GM13976 (cell line): ENCODE measurements around the gene GSKIP.

Experiments used
- DNase-seq: peaks from one replicate; pipeline ENCODE4 v3.0.0; 2012; ENCODE audit warnings: low spot score
- CTCF ChIP-seq: IDR thresholded peaks from 2 replicates; pipeline ENCODE4 v1.5.1; 2012; ENCODE audit warnings: borderline replicate concordance, mild to moderate bottlenecking; ENCODE audit not compliant: insufficient read depth; ENCODE audit errors: extremely low read depth, missing control alignments, control extremely low read depth
- in situ Hi-C: fragments of 300-500 bp; cut with MboI; formaldehyde crosslinking; loops from one replicate; pipeline ENCODE4 v1.12.0; 2022; ENCODE audit warnings: low sequenced_read_pairs, mixed read lengths, inconsistent platforms; ENCODE audit not compliant: unreplicated experiment

The GSKIP gene

GRCh38 chr14:96390965-96391292, 27.6 kb downstream of the GSKIP start:
- no peak for TF ChIP-seq CTCF
- in situ Hi-C loops, result no loop called here
- no peak for DNase-seq

- DNase-seq, result peak; percentile 99
- in situ Hi-C loops, result no loop called here
- no peak for TF ChIP-seq CTCF
Observed at GRCh38 chr14:96391293-96392118, 28.2 kb downstream of the GSKIP start.

- DNase-seq, result no peak
- TF ChIP-seq CTCF, result no peak
- in situ Hi-C loops, result no loop called here
Observed at GRCh38 chr14:96393071-96393691, 29.9 kb downstream of the GSKIP start.

GRCh38 chr14:96394047-96394815, 30.9 kb downstream of the GSKIP start:
- in situ Hi-C loops, result no loop called here
- TF ChIP-seq CTCF, result no peak
- no peak for DNase-seq

- DNase-seq, result no peak
- in situ Hi-C loops, result no loop called here
- TF ChIP-seq CTCF, result no peak
Observed at GRCh38 chr14:96398432-96398831, 35.1 kb downstream of the GSKIP start.

GRCh38 chr14:96398921-96399320, 35.6 kb downstream of the GSKIP start:
- no peak for TF ChIP-seq CTCF
- DNase-seq, result no peak
- in situ Hi-C loops, result no loop called here
